RWPE2 (cell line): ENCODE results near the gene BTBD7.

Experiments used
- ATAC-seq: fragments of 200-7000 bp; cut with Tn5 transposase; 3 replicates; pipeline ENCODE4 v1.9.1; 2021; ENCODE audit warnings: low read depth
- DNase-seq: peaks from one replicate; pipeline ENCODE4 v3.0.0-alpha.2; 2020; ENCODE audit warnings: low spot score
- H3K27ac ChIP-seq: fragments of 450-650 bp; 2 replicates; pipeline ENCODE4 v1.5.1; 2017; ENCODE audit warnings: mild to moderate bottlenecking; ENCODE audit not compliant: poor library complexity, severe bottlenecking
- H3K27me3 ChIP-seq: fragments of 250-450 bp; sonication (Bioruptor Pico); 2 replicates; pipeline ENCODE4 v1.5.1; 2021; ENCODE audit warnings: mild to moderate bottlenecking, moderate library complexity; ENCODE audit not compliant: insufficient read depth, poor library complexity, severe bottlenecking
- H3K36me3 ChIP-seq: fragments of 250-450 bp; sonication (Bioruptor Pico); 2 replicates; pipeline ENCODE4 v1.5.1; 2020; ENCODE audit warnings: low read depth, mild to moderate bottlenecking, moderate library complexity
- H3K4me1 ChIP-seq: fragments of 250-450 bp; sonication (Bioruptor Pico); 2 replicates; pipeline ENCODE4 v1.5.1; 2021; ENCODE audit warnings: mild to moderate bottlenecking, moderate library complexity; ENCODE audit not compliant: insufficient read depth, poor library complexity, severe bottlenecking
- H3K4me3 ChIP-seq: fragments of 250-450 bp; sonication (Bioruptor Pico); 2 replicates; pipeline ENCODE4 v1.5.1; 2021; ENCODE audit warnings: mild to moderate bottlenecking, moderate library complexity; ENCODE audit not compliant: severe bottlenecking
- H3K9me3 ChIP-seq: fragments of 250-450 bp; sonication (Bioruptor Pico); 2 replicates; pipeline ENCODE4 v1.5.1; 2021; ENCODE audit warnings: mild to moderate bottlenecking, moderate library complexity; ENCODE audit not compliant: severe bottlenecking
- CTCF ChIP-seq: fragments of 450-650 bp; IDR thresholded peaks from one replicate; pipeline ENCODE4 v1.5.1; 2017; ENCODE audit warnings: mild to moderate bottlenecking, moderate library complexity; ENCODE audit not compliant: poor library complexity, severe bottlenecking

Gene BTBD7

GRCh38 chr14:93346926-93347721 is 14.3 kb upstream of the BTBD7 start, which contains the start of gene COX8C:
Gene COX8C, plus strand, starts transcription at chr14:93347182. Its CDS starts 87 bp downstream, at chr14:93347269.
- Histone ChIP-seq H3K36me3 (no peaks in the 10 kb centered on the region), H3K4me3 (no peak within 1 kb of the TSS), H3K27me3 (peaks cover 4% of the 10 kb centered on the region), H3K4me1 (no peaks in the 10 kb centered on the region), H3K9me3 (no peaks in the 10 kb centered on the region), H3K27ac (no peak within 1 kb of the TSS)
- DNase-seq (peak; percentile 53), ATAC-seq (no peak)
- no peak for TF ChIP-seq CTCF

GRCh38 chr14:93343797-93344196 is 11.0 kb upstream of the BTBD7 start:
- H3K4me3 ChIP-seq, result no peak overlapping the region
- no peaks in the 10 kb centered on the region for H3K36me3 ChIP-seq
- H3K27ac ChIP-seq, result no peak overlapping the region
- H3K4me1 ChIP-seq, result no peaks in the 10 kb centered on the region
- no peak for DNase-seq
- no peak for ATAC-seq
- H3K27me3 ChIP-seq, result no peaks in the 10 kb centered on the region
- no peak for TF ChIP-seq CTCF
- H3K9me3 ChIP-seq, result no peaks in the 10 kb centered on the region

GRCh38 chr14:93343266-93343665 is 10.4 kb upstream of the BTBD7 start:
- Histone ChIP-seq H3K4me1 (no peaks in the 10 kb centered on the region), H3K9me3 (no peaks in the 10 kb centered on the region), H3K36me3 (no peaks in the 10 kb centered on the region), H3K27ac (no peak overlapping the region), H3K27me3 (no peaks in the 10 kb centered on the region), H3K4me3 (no peak overlapping the region)
- no peak for TF ChIP-seq CTCF
- DNase-seq, result no peak
- ATAC-seq, result no peak

- no peaks in the 10 kb centered on the region for H3K36me3 ChIP-seq
Measured at GRCh38 chr14:93337884-93338283, 5.0 kb upstream of the BTBD7 start.

More at GRCh38 chr14:93337884-93338283, 5.0 kb upstream of the BTBD7 start:
- DNase-seq, result no peak
- H3K27ac ChIP-seq, result no peak overlapping the region
- no peak overlapping the region for H3K4me3 ChIP-seq
- peaks cover 5% of the 10 kb centered on the region for H3K4me1 ChIP-seq
- no peak for ATAC-seq
- no peaks in the 10 kb centered on the region for H3K9me3 ChIP-seq
- no peak for TF ChIP-seq CTCF
- no peaks in the 10 kb centered on the region for H3K27me3 ChIP-seq
